ENCODE data around the gene RBFOX2. TPM values are rescaled to one million over a fixed set of nuclear protein-coding genes. Genes with fewer than 3 reads are reported as not detected.

RBFOX2 gene
- total and polyA plus RNA-seq, 2 donors (not counting 3 experiments of a cell fraction or from before 2014, with no cell fraction given), result 125 to 142 TPM

DNA sequence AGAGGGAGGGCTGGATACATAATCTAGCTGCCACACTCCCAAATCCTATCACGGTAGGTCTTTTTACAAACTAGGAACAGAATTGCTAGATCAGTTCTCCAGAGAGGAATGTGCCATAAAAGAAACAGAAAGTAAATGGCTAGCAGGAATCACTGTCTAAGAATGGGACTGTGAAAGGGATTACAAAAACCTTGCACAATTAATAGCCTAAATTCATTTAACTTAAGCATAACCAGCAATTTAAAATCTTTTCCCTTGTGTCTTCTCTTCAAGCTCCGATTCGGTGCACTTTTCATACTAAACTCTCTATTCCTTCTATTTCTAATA, 275.8 kb downstream of the RBFOX2 start:
- ChIA-PET CTCF (interaction anchor here (1.2 to 1.6 kb wide), 2 partner anchors 12 to 313 kb away, joined by 3 to 6 read pairs; no protein-coding TSS in a partner anchor), POLR2A (no interaction called here)
- FAIRE-seq, result no peak
- no TSS peak for BruUV-seq (replicated peaks)
- Histone ChIP-seq H3K27me3 (ENCODE audit: control insufficient read depth in 2 of 2, insufficient read depth in 2 of 2, low read length in 2 of 2) (no peaks in the 10 kb centered on the region), H3K9me1 (replicated peaks; ENCODE audit: control insufficient read depth, extremely low read depth, insufficient read depth, low read length) (no peaks in the 10 kb centered on the region), H3K27ac (ENCODE audit: insufficient read depth, low read depth, low read length) (no peak overlapping the region), H4K20me1 (replicated peaks; ENCODE audit: control insufficient read depth, extremely low read depth, insufficient read depth, low read length) (no peaks in the 10 kb centered on the region), H2AFZ (ENCODE audit: low read depth, low read length) (no peak overlapping the region), H3K4me2 (ENCODE audit: insufficient read depth, low read length) (no peak overlapping the region), H3K4me1 (ENCODE audit: control insufficient read depth, extremely low read depth, insufficient read depth, low read length) (no peaks in the 10 kb centered on the region), H3K79me2 (ENCODE audit: control insufficient read depth, insufficient read depth, low read length) (no peaks in the 10 kb centered on the region), H3K9me3 (replicated peaks; ENCODE audit: control insufficient read depth, insufficient read depth, low read length) (no peaks in the 10 kb centered on the region), H3K36me3 (ENCODE audit: control insufficient read depth in 2 of 2, extremely low read depth in 1 of 2, insufficient read depth in 2 of 2, low read length in 2 of 2) (peaks cover 3 to 4% of the 10 kb centered on the region in 2 experiments), H3K4me3 (replicated peaks in 1 of 3; ENCODE audit: insufficient read depth in 1 of 3, low read depth in 1 of 3, low read length in 3 of 3) (no peak overlapping the region), H3K9ac (replicated peaks; ENCODE audit: extremely low read depth, insufficient read depth, low read length) (no peak overlapping the region)
- DNase-seq (ENCODE audit: low read depth, low spot score), result no peak
- intact Hi-C loops (cut with micrococcal nuclease) (loop anchor here (10.0 kb wide), 1 partner anchor 372 kb away; no protein-coding TSS in a partner anchor), dilution Hi-C loops (cut with MboI; ENCODE audit: extremely low pct_ligation_motif_present, low sequenced_read_pairs) (loop anchor here (10.0 kb wide), 1 partner anchor 282 kb away; no protein-coding TSS in a partner anchor)
- TF ChIP-seq MYC (IDR thresholded peaks at IDR 0.05; ENCODE audit: low read depth, low read length), result no peak
- TF ChIP-seq EZH2 (IDR thresholded peaks at IDR 0.05; ENCODE audit: borderline replicate concordance, low read depth, low read length, severe bottlenecking), result no peak
- TF ChIP-seq POLR2A (IDR thresholded peaks at IDR 0.05; ENCODE audit: low read depth, low read length), result no peak
- no peak for TF ChIP-seq POLR2AphosphoS5 (IDR thresholded peaks at IDR 0.05; ENCODE audit: insufficient read depth, low read depth, low read length)
- TF ChIP-seq FOS (IDR thresholded peaks at IDR 0.05; ENCODE audit: borderline replicate concordance, insufficient read depth, low read length), result no peak
- no peak for TF ChIP-seq GATA2 (IDR thresholded peaks at IDR 0.05; ENCODE audit: insufficient read depth, insufficient read length, low read depth, low read length)
- TF ChIP-seq, protein P1, sequence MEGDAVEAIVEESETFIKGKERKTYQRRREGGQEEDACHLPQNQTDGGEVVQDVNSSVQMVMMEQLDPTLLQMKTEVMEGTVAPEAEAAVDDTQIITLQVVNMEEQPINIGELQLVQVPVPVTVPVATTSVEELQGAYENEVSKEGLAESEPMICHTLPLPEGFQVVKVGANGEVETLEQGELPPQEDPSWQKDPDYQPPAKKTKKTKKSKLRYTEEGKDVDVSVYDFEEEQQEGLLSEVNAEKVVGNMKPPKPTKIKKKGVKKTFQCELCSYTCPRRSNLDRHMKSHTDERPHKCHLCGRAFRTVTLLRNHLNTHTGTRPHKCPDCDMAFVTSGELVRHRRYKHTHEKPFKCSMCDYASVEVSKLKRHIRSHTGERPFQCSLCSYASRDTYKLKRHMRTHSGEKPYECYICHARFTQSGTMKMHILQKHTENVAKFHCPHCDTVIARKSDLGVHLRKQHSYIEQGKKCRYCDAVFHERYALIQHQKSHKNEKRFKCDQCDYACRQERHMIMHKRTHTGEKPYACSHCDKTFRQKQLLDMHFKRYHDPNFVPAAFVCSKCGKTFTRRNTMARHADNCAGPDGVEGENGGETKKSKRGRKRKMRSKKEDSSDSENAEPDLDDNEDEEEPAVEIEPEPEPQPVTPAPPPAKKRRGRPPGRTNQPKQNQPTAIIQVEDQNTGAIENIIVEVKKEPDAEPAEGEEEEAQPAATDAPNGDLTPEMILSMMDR (IDR thresholded peaks at IDR 0.05; ENCODE audit: extremely low read depth in 1 of 2, insufficient read depth in 1 of 2, low read depth in 1 of 2, low read length in 2 of 2), result no peak
- TF ChIP-seq JUN (IDR thresholded peaks at IDR 0.05; ENCODE audit: borderline replicate concordance, insufficient read depth, insufficient read length, low read depth), result no peak
- TF ChIP-seq, protein P2, sequence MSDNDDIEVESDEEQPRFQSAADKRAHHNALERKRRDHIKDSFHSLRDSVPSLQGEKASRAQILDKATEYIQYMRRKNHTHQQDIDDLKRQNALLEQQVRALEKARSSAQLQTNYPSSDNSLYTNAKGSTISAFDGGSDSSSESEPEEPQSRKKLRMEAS (IDR thresholded peaks at IDR 0.05; ENCODE audit: insufficient read depth, insufficient read length), result no peak
